Liver (tissue), 3 donors: ENCODE data around the gene TMEM272.

Source experiments
- GABPA ChIP-seq, 2 donors: IDR thresholded peaks in 1 of 2; conservative IDR thresholded peaks in 1 of 2; 2 replicates each; pipeline ENCODE4 v1.6.1; 2016; ENCODE audit warnings: antibody characterized with exemption in 2 of 2, mild to moderate bottlenecking in 1 of 2, moderate library complexity in 1 of 2
- JUND ChIP-seq, 2 donors: IDR thresholded peaks; 2 replicates each; pipeline ENCODE4 v1.6.1; 2016; ENCODE audit warnings: antibody characterized with exemption in 2 of 2
- RAD21 ChIP-seq, 2 donors: IDR thresholded peaks; 2 replicates each; pipeline ENCODE4 v1.6.1; 2016; ENCODE audit warnings: antibody characterized with exemption in 2 of 2, mild to moderate bottlenecking in 2 of 2
- TF ChIP-seq, protein P1 (sequence below): fragments of 150-350 bp; IDR thresholded peaks from 2 replicates; pipeline ENCODE4 v1.5.1; 2017; ENCODE audit warnings: improper control_type of control experiment, low read depth, low read length; ENCODE audit not compliant: missing input control
- TF ChIP-seq, protein P2 (sequence below): IDR thresholded peaks from 2 replicates; pipeline ENCODE4 v1.6.1; 2016; ENCODE audit warnings: antibody characterized with exemption
- donor health status: healthy.
- donor health status: healthy.

DNA sequence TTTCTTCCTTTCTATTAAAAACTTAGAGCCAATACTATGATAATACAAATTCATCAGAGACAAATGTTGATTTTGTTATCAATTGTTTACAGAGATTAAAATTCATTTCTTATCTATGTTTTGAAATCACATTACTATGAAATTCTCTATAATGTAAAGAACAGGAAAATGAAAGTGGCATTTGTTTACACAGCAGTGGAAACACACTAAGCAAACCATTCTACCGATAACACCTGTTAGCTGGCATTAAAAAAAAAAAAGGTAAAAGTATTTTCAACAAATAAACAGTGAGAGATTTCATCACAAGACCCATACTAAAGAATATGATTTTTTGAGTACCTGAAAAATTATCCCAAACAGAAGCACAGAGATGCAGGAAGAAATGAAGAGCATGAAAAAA is 12.0 kb upstream of the TMEM272 start:
- TF ChIP-seq JUND (IDR thresholded peaks at IDR 0.05) (no peak), RAD21 (IDR thresholded peaks at IDR 0.05) (no peak), GABPA (IDR thresholded peaks at IDR 0.05 in 1 of 2, conservative IDR thresholded peaks at IDR 0.05 in 1 of 2) (no peak)
- TF ChIP-seq, protein P1, sequence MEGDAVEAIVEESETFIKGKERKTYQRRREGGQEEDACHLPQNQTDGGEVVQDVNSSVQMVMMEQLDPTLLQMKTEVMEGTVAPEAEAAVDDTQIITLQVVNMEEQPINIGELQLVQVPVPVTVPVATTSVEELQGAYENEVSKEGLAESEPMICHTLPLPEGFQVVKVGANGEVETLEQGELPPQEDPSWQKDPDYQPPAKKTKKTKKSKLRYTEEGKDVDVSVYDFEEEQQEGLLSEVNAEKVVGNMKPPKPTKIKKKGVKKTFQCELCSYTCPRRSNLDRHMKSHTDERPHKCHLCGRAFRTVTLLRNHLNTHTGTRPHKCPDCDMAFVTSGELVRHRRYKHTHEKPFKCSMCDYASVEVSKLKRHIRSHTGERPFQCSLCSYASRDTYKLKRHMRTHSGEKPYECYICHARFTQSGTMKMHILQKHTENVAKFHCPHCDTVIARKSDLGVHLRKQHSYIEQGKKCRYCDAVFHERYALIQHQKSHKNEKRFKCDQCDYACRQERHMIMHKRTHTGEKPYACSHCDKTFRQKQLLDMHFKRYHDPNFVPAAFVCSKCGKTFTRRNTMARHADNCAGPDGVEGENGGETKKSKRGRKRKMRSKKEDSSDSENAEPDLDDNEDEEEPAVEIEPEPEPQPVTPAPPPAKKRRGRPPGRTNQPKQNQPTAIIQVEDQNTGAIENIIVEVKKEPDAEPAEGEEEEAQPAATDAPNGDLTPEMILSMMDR: no peak
- TF ChIP-seq, protein P2, sequence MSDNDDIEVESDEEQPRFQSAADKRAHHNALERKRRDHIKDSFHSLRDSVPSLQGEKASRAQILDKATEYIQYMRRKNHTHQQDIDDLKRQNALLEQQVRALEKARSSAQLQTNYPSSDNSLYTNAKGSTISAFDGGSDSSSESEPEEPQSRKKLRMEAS: no peak
